H54 (cell line): ENCODE results near the gene DHX8.
"Not testable (repeated sequence)": the region's sequence is repeated elsewhere in the genome, so short reads cannot be mapped to it uniquely, and the experiment has no call there.

Source experiments
- DNase-seq: peaks from one replicate; pipeline ENCODE4 v3.0.0; 2011; ENCODE audit warnings: low spot score, mixed read lengths; ENCODE audit not compliant: insufficient read length
- FAIRE-seq: peaks from 3 replicates; lab custom pipeline; 2011; peaks lifted over from hg19 to GRCh38; lab: Jason Lieb, UNC
- POLR2A ChIP-seq: IDR thresholded peaks from 2 replicates; pipeline ENCODE4 v1.6.1; 2011; ENCODE audit warnings: low read depth, mild to moderate bottlenecking, low read length

DHX8 gene

GRCh38 chr17:43483674-43484551 lies at the start of gene DHX8:
DHX8 (plus strand) TSS chr17:43483975; CDS start chr17:43484038, 63 bp downstream.
- TF ChIP-seq POLR2A = peak; percentile 85
- FAIRE-seq = peak; percentile 64
- peak; percentile 85 for DNase-seq

GRCh38 chr17:43434902-43435319 lies 48.9 kb upstream of the DHX8 start:
- DNase-seq = no peak
- FAIRE-seq = no peak
- no peak for TF ChIP-seq POLR2A

GRCh38 chr17:43437756-43438155 lies 46.0 kb upstream of the DHX8 start:
- no peak for FAIRE-seq
- DNase-seq = no peak
- no peak for TF ChIP-seq POLR2A

GRCh38 chr17:43438626-43439025 lies 45.1 kb upstream of the DHX8 start:
- DNase-seq (no peak), FAIRE-seq (no peak)
- TF ChIP-seq POLR2A = no peak

GRCh38 chr17:43439041-43439440 lies 44.7 kb upstream of the DHX8 start:
- DNase-seq = no peak
- TF ChIP-seq POLR2A = no peak
- FAIRE-seq = no peak

- no peak for TF ChIP-seq POLR2A
- DNase-seq = no peak
- no peak for FAIRE-seq
Measured at GRCh38 chr17:43442711-43443110, 41.1 kb upstream of the DHX8 start.

- FAIRE-seq (no peak), DNase-seq (no peak)
- TF ChIP-seq POLR2A = no peak
Measured at GRCh38 chr17:43443381-43443780, 40.4 kb upstream of the DHX8 start.

GRCh38 chr17:43444223-43445008 lies 39.4 kb upstream of the DHX8 start:
- TF ChIP-seq POLR2A = no peak
- DNase-seq = no peak
- no peak for FAIRE-seq

GRCh38 chr17:43445009-43445589 lies 38.7 kb upstream of the DHX8 start:
- FAIRE-seq = no peak
- no peak for DNase-seq
- no peak for TF ChIP-seq POLR2A

- no peak for FAIRE-seq
- no peak for TF ChIP-seq POLR2A
Measured at GRCh38 chr17:43446773-43447172, 37.0 kb upstream of the DHX8 start.

GRCh38 chr17:43448720-43449469 lies 34.9 kb upstream of the DHX8 start:
- TF ChIP-seq POLR2A = no peak
- DNase-seq = no peak
- FAIRE-seq = no peak

More at GRCh38 chr17:43446773-43447172, 37.0 kb upstream of the DHX8 start:
- DNase-seq = no peak

- DNase-seq (no peak), FAIRE-seq (no peak)
- no peak for TF ChIP-seq POLR2A
Measured at GRCh38 chr17:43449470-43450248, 34.1 kb upstream of the DHX8 start.

GRCh38 chr17:43450791-43451190 lies 33.0 kb upstream of the DHX8 start:
- FAIRE-seq, DNase-seq: not testable (repeated sequence)

- FAIRE-seq, DNase-seq: not testable (repeated sequence)
Measured at GRCh38 chr17:43451741-43452140, 32.0 kb upstream of the DHX8 start.
